GM21737 (cell line): ENCODE results near the gene HAGH.

Experiments used
- ATAC-seq: cut with Tn5 transposase; IDR thresholded peaks from one replicate; pipeline ENCODE4 v1.9.1; 2021; ENCODE audit warnings: mild to moderate bottlenecking, moderate library complexity; ENCODE audit not compliant: unreplicated experiment

HAGH gene

GRCh38 chr16:1775846-1776671, 50.6 kb downstream of the HAGH start:
- no peak for ATAC-seq

- ATAC-seq: no peak
Measured at GRCh38 chr16:1775006-1775845, 51.4 kb downstream of the HAGH start.

- no peak for ATAC-seq
Measured at GRCh38 chr16:1774448-1774780, 52.2 kb downstream of the HAGH start.

- peak; percentile 1 for ATAC-seq
Measured at GRCh38 chr16:1773703-1774447, 52.8 kb downstream of the HAGH start.

- ATAC-seq: peak; percentile 36
Measured at GRCh38 chr16:1772908-1773702, 53.5 kb downstream of the HAGH start, which contains the start of gene MRPS34. MRPS34 (minus strand) TSS chr16:1773134; CDS start chr16:1773119, 15 bp downstream.

- peak; percentile 8 for ATAC-seq
Measured at GRCh38 chr16:1772362-1772907, 54.2 kb downstream of the HAGH start, which contains the start of gene EME2. EME2 (plus strand) TSS chr16:1772810; CDS start chr16:1773228, 418 bp downstream.

GRCh38 chr16:1771864-1772361, 54.7 kb downstream of the HAGH start:
- ATAC-seq: no peak

GRCh38 chr16:1771188-1771863, 55.3 kb downstream of the HAGH start, which contains the start of gene NME3:
NME3 (minus strand) TSS chr16:1771543; CDS start chr16:1771534, 9 bp downstream.
- ATAC-seq: no peak

GRCh38 chr16:1770328-1771187, 56.1 kb downstream of the HAGH start:
- no peak for ATAC-seq

GRCh38 chr16:1769402-1770300, 57.0 kb downstream of the HAGH start:
- no peak for ATAC-seq

GRCh38 chr16:1768767-1769401, 57.7 kb downstream of the HAGH start:
- no peak for ATAC-seq

GRCh38 chr16:1768061-1768766, 58.4 kb downstream of the HAGH start:
- no peak for ATAC-seq

- ATAC-seq: no peak
Measured at GRCh38 chr16:1767116-1767994, 59.3 kb downstream of the HAGH start.

GRCh38 chr16:1766701-1767100, 59.9 kb downstream of the HAGH start:
- no peak for ATAC-seq

GRCh38 chr16:1766231-1766630, 60.4 kb downstream of the HAGH start:
- no peak for ATAC-seq
